IMR-90 (cell line): Measurements from ENCODE around the gene METTL17. TPM values are rescaled to one million over a fixed set of nuclear protein-coding genes. Genes with fewer than 3 reads are reported as not detected.

Experiments used
- ATAC-seq: fragments of 200-7000 bp; cut with Tn5 transposase; 2 replicates; pipeline ENCODE4 v1.9.1; 2020; ENCODE audit warnings: low read depth, mild to moderate bottlenecking, moderate library complexity
- Bru-seq: library from RNA; stranded (reverse); fragments of 400-500 nt; gene quantifications from one replicate; lab custom pipeline; 2021; lab: Mats Ljungman, UMichigan
- BruChase-seq, 2 experiments: library from RNA; stranded (reverse); fragments of 400-500 nt; gene quantifications; one replicate each; lab custom pipeline; 2021; lab: Mats Ljungman, UMichigan
- BruUV-seq: library from RNA; stranded (reverse); fragments of 400-500 nt; replicated peaks from 2 replicates; lab custom pipeline; 2021; lab: Mats Ljungman, UMichigan
- CTCF ChIA-PET: fragments of 300-600 bp; formaldehyde crosslinking; extraction: SDS; loops from one replicate; lab custom pipeline; 2021; ENCODE audit warnings: antibody characterized with exemption; lab: Yijun Ruan, JAX
- POLR2A ChIA-PET: fragments of 300-600 bp; sonication (Branson Sonifier 250); formaldehyde crosslinking; loops from one replicate; lab custom pipeline; 2022; ENCODE audit warnings: antibody characterized with exemption; ENCODE audit not compliant: unreplicated experiment; lab: Charles Lee
- DNase-seq: peaks from one replicate; pipeline ENCODE4 v3.0.0; 2013
- H2AFZ ChIP-seq: replicated peaks from 2 replicates; pipeline ENCODE3; 2013; ENCODE audit warnings: low read length, mild to moderate bottlenecking; ENCODE audit not compliant: poor library complexity
- H2AK5ac ChIP-seq: 2 replicates; pipeline ENCODE4 v1.6.1; 2013; ENCODE audit warnings: low read depth, low read length, inconsistent platforms
- H2AK9ac ChIP-seq: replicated peaks from 2 replicates; pipeline ENCODE3; 2013; ENCODE audit warnings: mild to moderate bottlenecking, low read depth, low read length, moderate library complexity; ENCODE audit not compliant: poor library complexity
- H2BK120ac ChIP-seq: 2 replicates; pipeline ENCODE4 v1.6.1; 2013; ENCODE audit warnings: low read depth, low read length, inconsistent platforms
- H2BK15ac ChIP-seq: 3 replicates; pipeline ENCODE4 v1.6.1; 2013; ENCODE audit warnings: low read depth, low read length, inconsistent platforms
- H2BK20ac ChIP-seq: 2 replicates; pipeline ENCODE4 v1.6.1; 2013; ENCODE audit warnings: low read depth, mild to moderate bottlenecking, inconsistent platforms, low read length, moderate library complexity
- H2BK5ac ChIP-seq: 2 replicates; pipeline ENCODE4 v1.6.1; 2013; ENCODE audit warnings: mild to moderate bottlenecking, low read depth, low read length, inconsistent platforms; ENCODE audit not compliant: poor library complexity, severe bottlenecking
- H3K14ac ChIP-seq: replicated peaks from 2 replicates; pipeline ENCODE4 v1.6.1; 2013; ENCODE audit warnings: low read depth, low read length, inconsistent platforms
- H3K18ac ChIP-seq: 2 replicates; pipeline ENCODE4 v1.6.1; 2013; ENCODE audit warnings: low read depth, low read length, control low read depth
- H3K23ac ChIP-seq: 2 replicates; pipeline ENCODE4 v1.6.1; 2013; ENCODE audit warnings: low read depth, low read length, inconsistent platforms
- H3K27ac ChIP-seq: 2 replicates; pipeline ENCODE4 v1.5.1; 2013; ENCODE audit warnings: mild to moderate bottlenecking, control low read depth, low read length; ENCODE audit not compliant: insufficient read depth
- H3K27me3 ChIP-seq: 2 replicates; pipeline ENCODE4 v1.6.1; 2013; ENCODE audit warnings: low read length; ENCODE audit not compliant: control insufficient read depth, insufficient read depth
- H3K36me3 ChIP-seq: 2 replicates; pipeline ENCODE4 v1.6.1; 2013; ENCODE audit warnings: low read length, mixed read lengths; ENCODE audit not compliant: control insufficient read depth, insufficient read depth
- H3K4ac ChIP-seq: 2 replicates; pipeline ENCODE4 v1.6.1; 2013; ENCODE audit warnings: low read depth, low read length, inconsistent platforms
- H3K4me1 ChIP-seq: 2 replicates; pipeline ENCODE4 v1.6.1; 2013; ENCODE audit warnings: low read length, mixed read lengths; ENCODE audit not compliant: control insufficient read depth, insufficient read depth
- H3K4me2 ChIP-seq: 2 replicates; pipeline ENCODE4 v1.6.1; 2013; ENCODE audit warnings: low read depth, mild to moderate bottlenecking, control low read depth, low read length, moderate library complexity
- H3K4me3 ChIP-seq: 2 replicates; pipeline ENCODE4 v1.5.1; 2013; ENCODE audit warnings: low read depth, mild to moderate bottlenecking, control low read depth, low read length, moderate library complexity; ENCODE audit not compliant: insufficient read depth
- H3K56ac ChIP-seq: 2 replicates; pipeline ENCODE4 v1.6.1; 2013; ENCODE audit warnings: low read length, inconsistent platforms; ENCODE audit not compliant: insufficient read depth; ENCODE audit errors: extremely low read depth
- H3K79me1 ChIP-seq, 2 experiments: 2 replicates each; pipeline ENCODE4 v1.6.1; 2013; ENCODE audit warnings: low read length in 2 of 2, inconsistent platforms in 1 of 2, low read depth in 1 of 2
- H3K9ac ChIP-seq: 2 replicates; pipeline ENCODE4 v1.6.1; 2013; ENCODE audit warnings: low read depth, low read length, control low read depth
- H3K9me1 ChIP-seq: 2 replicates; pipeline ENCODE4 v1.6.1; 2013; ENCODE audit warnings: low read length, inconsistent platforms; ENCODE audit not compliant: insufficient read depth
- H3K9me3 ChIP-seq: 2 replicates; pipeline ENCODE4 v1.6.1; 2013; ENCODE audit warnings: low read length; ENCODE audit not compliant: control insufficient read depth, insufficient read depth
- H4K20me1 ChIP-seq: 2 replicates; pipeline ENCODE4 v1.6.1; 2013; ENCODE audit warnings: low read length, inconsistent platforms; ENCODE audit not compliant: insufficient read depth
- H4K5ac ChIP-seq: 2 replicates; pipeline ENCODE4 v1.6.1; 2013; ENCODE audit warnings: mild to moderate bottlenecking, low read depth, low read length, control low read depth
- H4K8ac ChIP-seq, 2 experiments: 2 replicates each; pipeline ENCODE4 v1.6.1; 2013; ENCODE audit warnings: low read depth in 2 of 2, low read length in 2 of 2, control low read depth in 1 of 2, inconsistent platforms in 1 of 2
- H4K91ac ChIP-seq: 2 replicates; pipeline ENCODE4 v1.6.1; 2013; ENCODE audit warnings: low read depth, low read length, inconsistent platforms; ENCODE audit not compliant: insufficient read depth
- CHD1 ChIP-seq: IDR thresholded peaks from 2 replicates; pipeline ENCODE4 v1.6.1; 2012; ENCODE audit warnings: low read depth, low read length, improper control_type of control experiment
- CTCF ChIP-seq: conservative IDR thresholded peaks from 2 replicates; pipeline ENCODE4 v1.5.1; 2012; ENCODE audit warnings: mild to moderate bottlenecking, low read depth, low read length, improper control_type of control experiment
- MAZ ChIP-seq: IDR thresholded peaks from 2 replicates; pipeline ENCODE4 v1.6.1; 2012; ENCODE audit warnings: low read depth, mild to moderate bottlenecking, low read length, improper control_type of control experiment, moderate library complexity, borderline replicate concordance
- MXI1 ChIP-seq: IDR thresholded peaks from 2 replicates; pipeline ENCODE4 v1.6.1; 2012; ENCODE audit warnings: low read depth, mild to moderate bottlenecking, low read length, moderate library complexity, borderline replicate concordance
- NFE2L2 ChIP-seq: fragments of 150-350 bp; IDR thresholded peaks from 2 replicates; pipeline ENCODE4 v1.6.1; 2016; ENCODE audit warnings: low read depth, mild to moderate bottlenecking, low read length
- POLR2A ChIP-seq: IDR thresholded peaks from 2 replicates; pipeline ENCODE4 v1.6.1; 2012; ENCODE audit warnings: mild to moderate bottlenecking, low read depth, low read length
- RAD21 ChIP-seq: IDR thresholded peaks from 2 replicates; pipeline ENCODE4 v1.6.1; 2012; ENCODE audit warnings: low read length, improper control_type of control experiment
- RFX5 ChIP-seq: IDR thresholded peaks from 2 replicates; pipeline ENCODE4 v1.8.0; 2012; ENCODE audit warnings: low read depth, mild to moderate bottlenecking, low read length, moderate library complexity
- SMC3 ChIP-seq: fragments of 150-350 bp; IDR thresholded peaks from 2 replicates; pipeline ENCODE4 v1.6.1; 2016; ENCODE audit warnings: low read depth, mild to moderate bottlenecking, antibody characterized with exemption, low read length, moderate library complexity
- WGBS, 2 experiments: methylation state at CpG; one replicate each; pipeline versions ENCODE4 v1.1.5 to v1.1.7; 2013; ENCODE audit warnings: missing lambda C conversion rate in 2 of 2; ENCODE audit not compliant: insufficient read length in 1 of 2; ENCODE audit errors: extremely low coverage in 2 of 2; 5-methylcytosine and 5-hydroxymethylcytosine counted together
- dilution Hi-C: fragments of 300-500 bp; cut with HindIII; formaldehyde crosslinking; loops from one replicate; pipeline ENCODE4 v1.14.3; 2018; ENCODE audit warnings: low sequenced_read_pairs; ENCODE audit not compliant: unreplicated experiment
- in situ Hi-C: fragments of 300-500 bp; cut with MboI; formaldehyde crosslinking; loops from 3 replicates; pipeline ENCODE4 v1.14.3; 2019; ENCODE audit warnings: low sequenced_read_pairs, inconsistent platforms, mixed read lengths
- intact Hi-C: fragments of 100-400 bp; cut with micrococcal nuclease; formaldehyde crosslinking; loops from 2 replicates; pipeline ENCODE4 v1.10.0; 2022
- long read RNA-seq: library from polyadenylated mRNA; unstranded; transcript quantifications from one replicate; pipeline ENCODE4 v2.0.0, GENCODE V29; 2021; ENCODE audit not compliant: unreplicated experiment
- polyA plus RNA-seq, 3 experiments: library from polyadenylated mRNA; depleted of rRNA; stranded (reverse); fragments of >200 nt; gene quantifications; 2 replicates each; pipeline ENCODE4 v1.2.3, GENCODE V29; 2012; ENCODE audit warnings: low replicate concordance in 1 of 3
- total RNA-seq: library from RNA; depleted of rRNA; stranded (reverse); fragments of >200 nt; gene quantifications from 2 replicates; pipeline ENCODE4 v1.2.3, GENCODE V29; 2012; rRNA removed
- TF ChIP-seq, protein P1 (sequence below): fragments of 150-350 bp; IDR thresholded peaks from 2 replicates; pipeline ENCODE4 v1.6.1; 2017; ENCODE audit warnings: mild to moderate bottlenecking, antibody characterized with exemption, low read length, low read depth

The METTL17 gene, protein sequence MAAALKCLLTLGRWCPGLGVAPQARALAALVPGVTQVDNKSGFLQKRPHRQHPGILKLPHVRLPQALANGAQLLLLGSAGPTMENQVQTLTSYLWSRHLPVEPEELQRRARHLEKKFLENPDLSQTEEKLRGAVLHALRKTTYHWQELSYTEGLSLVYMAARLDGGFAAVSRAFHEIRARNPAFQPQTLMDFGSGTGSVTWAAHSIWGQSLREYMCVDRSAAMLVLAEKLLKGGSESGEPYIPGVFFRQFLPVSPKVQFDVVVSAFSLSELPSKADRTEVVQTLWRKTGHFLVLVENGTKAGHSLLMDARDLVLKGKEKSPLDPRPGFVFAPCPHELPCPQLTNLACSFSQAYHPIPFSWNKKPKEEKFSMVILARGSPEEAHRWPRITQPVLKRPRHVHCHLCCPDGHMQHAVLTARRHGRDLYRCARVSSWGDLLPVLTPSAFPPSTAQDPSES
- 25.0 and 32.8 TPM in 2 replicates for total RNA-seq
- 62.0 and 69.7 TPM in 2 replicates for polyA plus RNA-seq (2012; rRNA removed)
- polyA plus RNA-seq (2012; cell fraction: cytosol; rRNA removed): 31.5 and 32.0 TPM in 2 replicates
- polyA plus RNA-seq (2012; cell fraction: nucleus; rRNA removed; ENCODE audit: low replicate concordance): 303 and 399 TPM in 2 replicates
- percentile 72 among the genes with signal in this experiment for Bru-seq, nascent RNA
- BruChase-seq, experiment 1, labeled RNA remaining after a 6-hour chase: percentile 77 among the genes with signal in this experiment
- percentile 71 among the genes with signal in this experiment for BruChase-seq, experiment 2, labeled RNA remaining after a 2-hour chase
- long read RNA-seq, transcript METTL17-201 (14 exons, 1,749 nt): major isoform, 10 of 31 reads
- long read RNA-seq, partial matches to known transcripts: 0 of 31 reads
- long read RNA-seq, other reads (novel, unspliced or antisense): 12 of 31 reads

DNA sequence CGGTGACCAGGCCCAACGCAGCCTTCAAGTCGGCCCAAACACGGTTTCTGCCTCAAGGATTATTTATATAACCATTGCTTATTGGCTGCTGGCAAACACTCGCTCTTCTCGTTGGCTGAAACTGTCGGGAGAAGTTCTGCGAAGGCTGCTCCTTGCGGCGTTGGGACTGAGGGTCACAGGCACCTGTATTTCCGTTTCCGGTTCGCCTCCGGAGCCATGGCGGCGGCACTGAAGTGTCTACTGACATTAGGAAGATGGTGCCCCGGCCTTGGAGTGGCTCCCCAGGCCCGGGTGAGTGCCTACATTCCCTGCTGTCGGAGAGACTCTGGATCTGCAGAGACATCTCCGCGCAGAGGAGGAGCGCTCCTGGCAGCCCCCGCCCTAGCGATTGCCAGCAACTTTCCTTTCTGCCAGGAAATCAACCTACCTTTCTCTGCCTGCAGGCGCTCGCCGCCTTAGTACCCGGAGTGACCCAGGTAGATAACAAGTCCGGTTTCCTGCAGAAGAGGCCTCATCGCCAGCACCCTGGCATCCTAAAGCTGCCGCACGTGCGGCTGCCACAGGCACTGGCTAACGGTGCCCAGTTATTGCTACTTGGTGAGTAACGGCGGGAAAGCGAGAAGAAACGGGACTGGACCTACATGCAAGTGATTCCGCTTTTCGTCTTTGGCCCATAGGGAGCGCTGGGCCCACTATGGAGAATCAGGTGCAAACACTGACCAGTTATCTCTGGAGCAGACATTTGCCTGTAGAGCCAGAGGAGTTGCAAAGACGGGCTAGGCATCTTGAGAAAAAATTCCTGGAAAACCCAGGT, at the start of gene METTL17:
TSS of gene METTL17 (plus strand) at position 194 of the 814 bp plus-strand sequence. CDS start at position 217, 23 bp downstream.
- intact Hi-C loops: no loop called here
- CTCF ChIA-PET: interaction anchor here (1.8 kb wide), 1 partner anchor 19 kb away, joined by 7 read pairs; no protein-coding TSS in a partner anchor
- in situ Hi-C loops: loop anchor here (25.0 kb wide), 1 partner anchor 653 kb away; the partner anchor contains the start of genes CCNB1IP1 and PARP2
- TF ChIP-seq CTCF (peak; percentile 36), POLR2A (peak; percentile 42; the same call in 1 of the 2 replicates), MXI1 (peak; percentile 59; the same call in 1 of the 2 replicates), MAZ (peak; percentile 58; the same call in 1 of the 2 replicates), SMC3 (no peak), CHD1 (no peak), RAD21 (0 out of 2 replicates have a peak, but pooled peaks have one; percentile 26), RFX5 (no peak), NFE2L2 (no peak)
- TF ChIP-seq, protein P1, sequence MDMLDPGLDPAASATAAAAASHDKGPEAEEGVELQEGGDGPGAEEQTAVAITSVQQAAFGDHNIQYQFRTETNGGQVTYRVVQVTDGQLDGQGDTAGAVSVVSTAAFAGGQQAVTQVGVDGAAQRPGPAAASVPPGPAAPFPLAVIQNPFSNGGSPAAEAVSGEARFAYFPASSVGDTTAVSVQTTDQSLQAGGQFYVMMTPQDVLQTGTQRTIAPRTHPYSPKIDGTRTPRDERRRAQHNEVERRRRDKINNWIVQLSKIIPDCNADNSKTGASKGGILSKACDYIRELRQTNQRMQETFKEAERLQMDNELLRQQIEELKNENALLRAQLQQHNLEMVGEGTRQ: peak; percentile 29; the same call in 1 of the 2 replicates

More for the DNA sequence above, at the start of gene METTL17:
- Histone ChIP-seq H4K8ac (peak within 1 kb of the TSS; percentile 94 to 95), H4K20me1 (no peaks in the 10 kb centered on the region), H3K9me3 (no peaks in the 10 kb centered on the region), H3K4me1 (peaks cover 8% of the 10 kb centered on the region), H3K4ac (peak within 1 kb of the TSS; percentile 98), H3K79me1 (peaks cover 6 to 28% of the 10 kb centered on the region in 2 experiments), H2BK20ac (peak within 1 kb of the TSS; percentile 91), H3K14ac (peak within 1 kb of the TSS; percentile 95), H3K27ac (peak within 1 kb of the TSS; percentile 74), H3K4me3 (peak within 1 kb of the TSS; percentile 86), H4K5ac (peak within 1 kb of the TSS; percentile 99), H3K23ac (peak within 1 kb of the TSS; percentile 82), H3K4me2 (peak within 1 kb of the TSS; percentile 93), H3K56ac (peak within 1 kb of the TSS; percentile 84), H2AK5ac (peak within 1 kb of the TSS; percentile 86), H2BK15ac (peak within 1 kb of the TSS; percentile 86), H3K27me3 (no peaks in the 10 kb centered on the region), H3K9ac (peak within 1 kb of the TSS; percentile 80), H4K91ac (peak within 1 kb of the TSS; percentile 97), H3K9me1 (peaks cover 16% of the 10 kb centered on the region), H3K36me3 (peaks cover 16% of the 10 kb centered on the region), H2BK5ac (peak within 1 kb of the TSS; percentile 92), H3K18ac (peak within 1 kb of the TSS; percentile 85), H2BK120ac (peak within 1 kb of the TSS; percentile 91), H2AK9ac (peak within 1 kb of the TSS; percentile 93), H2AFZ (peak within 1 kb of the TSS; percentile 92)
- 0% methylated on average over 24 of the region's 42 CpGs; no CpG with 5 or more reads in 1 of the 2 experiments for WGBS, 2 experiments
- BruUV-seq: TSS peak; percentile 62
- ATAC-seq: peak; percentile 90
- peak; percentile 97 for DNase-seq
- POLR2A ChIA-PET: no interaction called here
- dilution Hi-C loops: no loop called here
